Activated CD4-positive, alpha-beta T cell treated with anti-CD3 and anti-CD28 coated beads, Interleukin-2, Interleukin-6, amounts not matched to agents 100 ng/mL and 50 ng/mL, durations not matched to agents 16 hours and 8 hours (primary cell): ENCODE measurements around the gene TSHZ1.
A peak's percentile ranks its signal among the peaks of the same experiment; 100 is the strongest.
"Not testable (repeated sequence)": the region's sequence is repeated elsewhere in the genome, so short reads cannot be mapped to it uniquely, and the experiment has no call there.

Source experiments
- DNase-seq: peaks from one replicate; pipeline ENCODE4 v3.0.0-alpha.2; 2020

The TSHZ1 gene

DNA sequence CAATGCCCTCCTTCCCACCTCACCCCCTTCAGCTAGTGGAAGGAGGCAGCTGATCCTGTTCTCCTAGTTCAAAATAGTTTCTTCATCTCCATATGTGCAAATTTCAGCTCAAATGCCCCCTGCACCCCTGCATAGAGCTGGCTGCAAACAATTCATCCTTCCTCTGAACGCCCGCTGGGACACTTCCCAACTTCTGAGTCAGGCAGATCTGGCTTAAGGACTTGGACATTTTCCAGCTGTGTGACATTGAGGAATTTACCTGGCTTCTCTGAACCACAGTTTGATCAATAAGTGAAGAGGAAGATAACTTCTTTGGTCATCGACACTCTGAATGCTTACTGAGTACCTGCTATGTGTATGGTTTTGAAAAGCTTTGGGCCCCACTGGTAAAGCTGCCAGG, 25.1 kb upstream of the TSHZ1 start:
- DNase-seq: no peak

DNA sequence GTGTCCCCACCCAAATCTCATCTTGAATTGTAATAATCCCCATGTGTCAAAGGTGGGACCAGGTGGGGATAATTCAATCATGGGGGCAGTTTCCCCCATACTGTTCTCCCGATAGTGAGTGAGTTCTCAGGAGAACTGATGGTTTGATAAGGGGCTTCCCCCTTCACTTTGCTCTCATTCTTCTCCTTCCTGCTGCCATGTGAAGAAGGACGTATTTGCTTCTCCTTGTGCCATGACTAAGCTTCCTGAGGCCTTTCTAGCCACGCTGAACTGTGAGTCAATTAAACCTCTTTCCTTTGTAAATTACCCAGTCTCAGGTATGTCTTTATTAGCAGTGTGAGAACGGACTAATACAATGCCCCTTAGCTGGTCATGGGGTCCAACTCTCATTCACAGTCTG, 22.9 kb upstream of the TSHZ1 start:
- not testable (repeated sequence) for DNase-seq

DNA sequence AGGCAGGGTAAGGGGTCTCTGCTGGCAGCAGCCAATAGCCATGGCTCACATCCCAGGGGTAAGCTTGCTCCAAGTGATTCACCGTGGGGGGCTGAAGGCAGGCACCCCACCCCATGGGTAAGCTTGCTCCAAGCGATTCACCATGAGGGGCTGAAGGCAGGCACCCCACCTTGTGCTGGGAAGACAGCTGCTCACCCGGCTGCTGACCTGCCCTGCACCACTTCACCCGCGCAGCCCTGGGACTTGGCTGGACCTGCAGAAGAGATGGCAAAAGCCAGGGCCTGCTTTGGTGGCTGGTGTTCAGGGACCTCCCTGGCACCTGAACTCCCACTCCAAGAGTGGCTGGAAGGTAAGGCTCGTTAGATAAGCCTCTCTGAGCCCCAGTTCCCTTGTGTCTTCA, 20.9 kb upstream of the TSHZ1 start:
- DNase-seq: no peak

DNA sequence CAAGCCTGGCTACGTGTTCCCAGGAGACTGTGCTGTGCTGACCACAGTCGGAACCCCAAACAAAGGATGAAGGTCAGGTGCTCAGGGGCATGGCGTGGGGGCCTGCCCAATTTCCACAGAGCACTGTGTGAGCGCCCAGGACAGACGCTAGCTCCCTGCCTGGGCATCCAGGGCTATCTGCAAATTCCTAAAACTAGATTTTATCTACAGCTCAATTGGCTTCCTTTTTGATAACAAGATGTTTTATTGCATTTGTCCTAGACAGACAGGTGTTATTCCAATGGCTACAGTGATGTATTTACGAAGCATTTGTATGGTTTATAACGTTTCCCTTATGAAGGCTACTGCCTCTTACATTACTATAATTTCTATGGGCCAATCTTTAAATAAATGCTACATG, 17.7 kb upstream of the TSHZ1 start:
- no peak for DNase-seq

DNA sequence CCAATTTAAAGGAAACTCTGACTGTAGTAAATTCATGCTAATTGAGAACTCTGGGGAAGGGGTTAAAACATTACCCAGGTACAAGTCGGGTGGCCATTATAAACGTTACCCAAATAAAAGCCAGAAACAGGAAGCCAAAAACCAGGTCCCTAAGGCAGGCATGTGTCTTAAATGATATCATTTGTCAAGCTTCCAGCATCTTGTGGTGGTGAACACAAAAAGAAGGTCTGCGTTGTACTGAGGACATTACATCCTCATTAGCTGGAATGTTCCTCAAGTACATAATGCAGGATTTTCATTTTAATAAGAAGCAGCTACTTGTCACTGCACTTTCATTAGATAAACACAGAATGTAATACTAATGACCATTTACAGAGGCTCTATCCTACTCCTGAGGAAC, 12.6 kb upstream of the TSHZ1 start:
- DNase-seq: no peak

DNA sequence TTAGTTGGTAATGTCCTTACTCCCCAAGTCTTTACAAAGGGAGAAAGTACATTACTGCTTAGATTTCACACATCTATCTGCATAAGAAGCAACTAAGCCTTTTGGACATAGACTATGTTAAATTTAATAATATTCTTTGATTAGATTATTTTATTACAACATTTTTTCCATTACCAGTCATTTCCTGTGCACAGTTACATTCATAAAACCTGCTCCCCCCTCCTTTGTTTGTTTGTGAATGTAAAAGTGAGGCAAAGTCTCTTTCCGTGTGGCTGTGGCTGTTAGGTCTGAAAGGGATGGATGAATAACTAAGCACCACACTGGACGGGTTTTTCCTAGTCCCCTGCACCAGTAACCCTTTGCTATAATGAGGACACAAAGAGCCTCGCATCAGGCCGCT, 11.3 kb upstream of the TSHZ1 start:
- DNase-seq: no peak

DNA sequence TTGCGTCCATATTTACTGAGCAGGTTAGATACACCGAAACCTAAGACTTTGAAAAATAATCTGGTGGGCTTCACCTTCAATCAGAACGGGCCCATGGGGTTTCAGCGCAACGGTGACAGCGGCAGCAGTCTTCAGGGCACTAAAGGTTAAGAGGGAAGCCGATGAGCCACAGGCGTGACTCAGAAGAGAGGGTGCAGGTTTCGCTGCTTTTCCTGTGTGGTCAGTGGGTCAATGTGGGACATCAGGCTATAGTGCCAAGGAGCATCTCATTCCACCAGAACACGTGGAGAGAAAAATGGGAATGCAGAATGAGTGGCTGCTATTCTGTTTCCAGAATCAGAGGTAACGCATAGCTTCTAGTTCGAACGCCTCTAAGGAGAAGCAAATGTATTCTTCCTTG, 10.5 kb upstream of the TSHZ1 start:
- DNase-seq: no peak

DNA sequence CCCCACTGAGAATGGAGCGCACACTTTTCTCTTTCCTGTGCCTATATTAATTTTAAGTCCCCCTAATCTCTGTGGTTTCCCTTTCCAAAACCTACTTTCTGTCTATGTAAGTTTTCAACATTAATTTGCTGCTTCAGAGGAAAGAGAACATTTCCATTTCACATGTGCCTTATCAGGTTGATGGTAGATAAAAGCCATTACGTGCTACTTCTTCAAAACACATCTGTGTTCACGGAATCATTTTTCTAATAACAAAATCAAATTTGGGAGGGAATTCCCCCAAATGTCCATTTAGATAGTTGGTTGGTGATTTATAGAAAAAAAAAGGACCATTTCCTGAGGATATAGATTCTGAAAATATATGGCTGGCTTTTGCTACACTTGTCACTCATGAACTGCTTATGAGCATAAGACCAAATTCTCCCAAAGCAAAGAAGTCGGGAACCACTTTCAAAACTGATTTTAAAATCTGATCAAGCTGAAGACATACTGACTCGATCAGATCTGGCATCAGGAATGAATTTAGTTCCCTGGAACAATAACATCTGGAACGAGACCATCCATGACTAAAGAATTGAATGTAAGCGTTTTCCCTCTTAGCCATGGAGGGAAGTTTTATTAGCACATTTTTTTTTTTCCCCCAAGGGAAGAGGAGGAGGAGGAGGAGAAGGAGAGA, 9.9 kb upstream of the TSHZ1 start:
- no peak for DNase-seq

DNA sequence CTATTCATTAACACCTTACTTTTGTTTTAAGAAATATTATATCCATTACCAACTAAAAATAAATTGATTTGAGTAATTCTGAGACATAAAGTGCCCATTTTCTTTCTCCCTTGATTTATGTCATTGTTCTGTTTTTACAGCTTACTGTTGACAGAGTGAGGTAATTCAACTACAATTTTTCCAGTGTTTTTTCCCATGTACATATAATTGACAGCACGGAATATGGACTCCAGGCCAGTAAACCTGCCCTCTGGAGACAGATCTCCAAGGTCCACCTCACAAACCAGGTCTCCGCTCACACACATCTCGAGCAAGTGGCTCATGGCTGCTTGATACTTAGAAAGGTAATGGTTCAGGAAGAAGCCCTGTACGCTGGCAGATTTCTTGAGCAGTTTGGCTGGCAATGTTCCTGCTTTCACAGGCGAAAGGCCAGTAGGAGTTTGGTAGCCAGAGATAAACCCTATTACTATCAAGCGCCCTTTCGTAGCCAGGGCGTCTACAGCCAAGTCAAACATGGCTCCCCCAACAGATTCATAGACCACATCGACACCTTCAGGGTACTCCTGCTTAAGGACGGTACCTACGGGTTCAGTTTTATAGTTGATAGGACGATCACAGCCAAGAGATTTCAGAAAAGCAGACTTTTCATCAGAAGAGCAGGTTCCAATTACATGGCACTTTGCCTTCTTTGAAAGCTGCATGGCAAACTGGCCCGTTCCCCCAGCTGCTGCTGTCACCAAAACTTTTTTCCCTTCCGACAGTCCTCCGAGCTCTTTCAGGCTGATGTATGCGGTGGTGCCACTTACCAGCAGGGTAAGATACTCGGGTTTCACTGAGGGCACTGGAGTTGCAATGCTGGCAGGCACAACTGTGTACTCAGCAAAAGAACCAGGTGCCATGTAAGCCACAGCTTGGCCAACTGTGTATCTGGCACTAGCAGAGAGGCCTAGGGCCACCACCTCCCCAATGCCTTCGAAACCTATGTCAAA, 9.0 kb upstream of the TSHZ1 start:
- no peak for DNase-seq

DNA sequence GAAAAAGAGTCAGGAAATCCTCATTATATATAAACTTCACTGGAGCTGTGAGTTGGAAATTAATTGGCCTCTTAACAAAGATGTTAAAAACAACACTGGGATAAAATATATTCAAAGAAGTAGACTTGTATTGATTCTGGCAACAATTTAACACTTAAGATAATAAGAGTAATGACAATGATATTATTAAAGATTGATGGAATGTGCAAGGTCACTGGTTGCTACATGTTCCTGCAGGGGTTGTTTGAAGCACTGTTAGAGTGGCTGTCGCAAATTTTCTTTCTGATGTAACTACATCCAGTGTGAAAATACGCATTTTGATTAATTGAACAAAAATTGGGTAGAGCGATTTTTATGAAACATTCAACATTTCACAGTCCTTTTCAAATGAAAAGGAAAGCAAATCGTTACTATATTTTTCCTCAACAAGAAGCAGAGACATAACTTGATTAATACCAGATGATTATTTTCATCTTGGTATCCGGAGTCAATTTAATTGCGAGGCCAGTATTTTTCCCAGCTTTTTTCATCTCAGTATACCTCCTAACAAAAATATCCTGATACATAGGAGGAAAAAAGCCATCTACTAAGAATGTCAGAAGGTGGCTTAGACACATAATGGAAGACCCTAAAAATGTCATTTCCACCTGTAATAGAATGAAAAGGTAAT, 7.8 kb upstream of the TSHZ1 start:
- DNase-seq: no peak

DNA sequence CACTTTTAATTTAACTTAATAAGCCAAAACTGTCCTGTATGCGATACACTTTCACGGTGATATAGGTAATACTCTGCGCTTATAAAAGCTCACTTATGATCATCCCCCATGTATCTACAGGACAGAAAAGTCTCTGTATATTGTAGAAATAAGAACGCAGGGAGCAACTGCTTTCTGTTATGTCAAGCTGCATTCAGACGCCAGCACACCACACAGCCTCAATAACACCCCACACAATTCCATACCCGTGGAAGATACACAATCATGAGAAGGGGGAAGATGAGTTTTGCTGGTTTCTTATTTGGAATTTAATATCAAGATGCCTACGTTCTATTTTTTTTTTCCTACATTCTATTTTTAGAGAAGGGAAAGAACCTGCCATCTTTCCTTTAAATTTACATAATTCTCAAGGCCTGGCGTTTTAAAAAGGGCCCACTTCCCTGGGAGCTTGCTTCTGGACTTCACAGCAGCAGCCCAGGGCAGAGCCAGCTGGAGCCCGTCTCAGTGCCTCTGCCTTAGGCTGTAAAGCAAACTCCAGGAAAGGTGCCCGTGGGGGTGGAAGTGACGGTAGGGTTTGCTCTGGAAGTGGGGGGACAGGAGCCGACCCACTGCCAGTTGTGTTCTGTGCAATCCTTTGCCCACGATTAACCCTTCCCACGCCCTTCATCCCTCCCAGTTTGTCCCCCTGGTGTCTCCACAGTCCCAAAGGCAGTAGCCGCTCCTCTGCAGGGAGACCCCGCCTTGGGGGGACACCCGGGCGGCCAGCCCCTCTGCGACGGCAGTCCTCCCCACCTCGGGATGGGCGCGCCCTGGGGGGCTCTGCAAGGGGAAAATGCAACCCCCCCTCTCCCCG, 7.0 kb upstream of the TSHZ1 start:
- no peak for DNase-seq

DNA sequence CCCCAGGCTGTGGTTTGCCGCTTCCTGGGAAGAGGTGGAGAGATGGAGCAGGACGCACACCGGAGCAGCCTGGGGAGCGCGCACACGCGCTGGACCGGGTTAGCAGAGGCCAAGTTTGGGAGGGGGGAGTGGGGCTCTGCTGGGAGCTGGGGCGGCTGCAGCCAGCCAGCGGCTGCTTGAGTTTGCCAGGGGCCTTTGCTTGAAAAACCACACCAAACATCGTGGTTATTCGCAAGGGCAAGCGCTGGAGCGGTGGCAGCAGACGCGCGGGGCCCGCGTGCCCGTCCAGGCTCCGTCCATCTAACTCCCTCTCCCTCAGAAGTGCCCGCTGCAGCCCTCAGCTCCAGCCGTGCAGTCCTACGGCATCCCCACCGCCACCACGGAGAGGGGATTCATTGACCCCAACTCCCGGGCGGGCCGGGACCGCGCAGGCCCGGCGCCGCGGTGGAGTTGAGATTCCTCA, 6.3 kb upstream of the TSHZ1 start:
- DNase-seq: no peak

DNA sequence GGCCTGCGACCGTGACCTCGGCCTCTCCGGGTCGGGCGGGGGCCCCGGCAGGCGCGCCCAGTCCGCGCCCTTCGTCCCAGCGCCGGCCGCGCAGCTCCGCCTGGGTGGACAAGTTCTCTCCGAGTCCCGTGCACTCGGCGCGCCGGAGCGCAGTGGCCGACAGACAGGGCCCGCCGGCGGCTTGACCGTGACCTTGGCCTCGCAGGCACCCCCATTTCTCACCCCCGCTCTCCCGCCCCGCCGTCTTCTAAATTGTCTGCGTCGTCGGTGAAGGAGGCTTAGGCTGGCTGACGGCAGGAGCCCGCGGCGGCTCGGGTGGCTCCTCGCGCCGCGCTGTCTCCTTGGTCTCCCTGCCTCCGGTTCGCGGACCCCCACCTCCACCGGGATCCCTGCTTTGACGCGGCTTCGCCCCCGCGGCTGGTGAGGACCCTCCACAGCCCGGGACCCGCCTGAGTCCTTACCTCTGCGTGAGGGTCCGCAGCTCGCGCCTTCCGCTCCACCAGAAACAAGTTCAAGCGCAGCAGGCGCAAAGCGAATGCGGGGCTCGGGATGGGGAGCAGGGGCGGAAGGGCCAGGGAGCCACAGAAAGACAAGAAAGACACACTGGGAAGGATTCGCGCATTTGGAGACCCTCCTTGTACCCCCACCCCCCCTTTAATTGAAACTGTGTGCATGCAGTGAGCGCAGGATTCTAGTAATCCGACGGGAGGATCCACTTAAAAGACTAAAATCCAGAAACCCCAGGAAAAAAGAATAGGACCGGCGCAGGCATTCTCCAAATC, 5.7 kb upstream of the TSHZ1 start:
- DNase-seq: no peak

DNA sequence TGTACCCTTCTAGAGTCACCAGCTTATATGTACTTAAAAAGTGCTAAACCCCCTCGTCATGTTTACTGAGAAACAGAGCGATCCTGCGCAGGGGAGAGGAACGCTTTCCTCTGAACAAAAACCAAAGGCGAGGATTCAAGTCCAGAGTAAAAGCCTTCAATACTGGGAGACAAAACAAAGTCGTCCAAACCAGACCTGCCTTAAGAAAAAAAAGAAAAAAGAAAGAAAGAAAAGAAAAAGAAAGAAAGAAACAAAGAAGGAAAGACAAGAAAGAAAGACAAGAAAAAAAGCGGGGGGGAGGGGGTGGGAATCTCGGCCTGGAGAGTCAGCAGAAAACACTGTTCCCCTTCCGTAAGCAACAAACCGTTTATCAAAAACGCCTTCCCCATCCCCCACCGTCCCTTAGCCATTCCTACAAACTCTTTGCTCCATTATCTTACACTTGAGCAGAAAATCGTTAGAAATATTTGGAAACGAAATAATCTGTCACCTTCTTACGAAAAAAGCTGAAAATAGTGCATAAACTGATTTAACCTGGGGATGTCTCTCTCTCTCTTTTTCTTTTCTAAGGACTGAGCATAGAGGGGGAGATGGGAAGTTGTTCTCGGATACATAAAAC, 5.0 kb upstream of the TSHZ1 start:
- no peak for DNase-seq

DNA sequence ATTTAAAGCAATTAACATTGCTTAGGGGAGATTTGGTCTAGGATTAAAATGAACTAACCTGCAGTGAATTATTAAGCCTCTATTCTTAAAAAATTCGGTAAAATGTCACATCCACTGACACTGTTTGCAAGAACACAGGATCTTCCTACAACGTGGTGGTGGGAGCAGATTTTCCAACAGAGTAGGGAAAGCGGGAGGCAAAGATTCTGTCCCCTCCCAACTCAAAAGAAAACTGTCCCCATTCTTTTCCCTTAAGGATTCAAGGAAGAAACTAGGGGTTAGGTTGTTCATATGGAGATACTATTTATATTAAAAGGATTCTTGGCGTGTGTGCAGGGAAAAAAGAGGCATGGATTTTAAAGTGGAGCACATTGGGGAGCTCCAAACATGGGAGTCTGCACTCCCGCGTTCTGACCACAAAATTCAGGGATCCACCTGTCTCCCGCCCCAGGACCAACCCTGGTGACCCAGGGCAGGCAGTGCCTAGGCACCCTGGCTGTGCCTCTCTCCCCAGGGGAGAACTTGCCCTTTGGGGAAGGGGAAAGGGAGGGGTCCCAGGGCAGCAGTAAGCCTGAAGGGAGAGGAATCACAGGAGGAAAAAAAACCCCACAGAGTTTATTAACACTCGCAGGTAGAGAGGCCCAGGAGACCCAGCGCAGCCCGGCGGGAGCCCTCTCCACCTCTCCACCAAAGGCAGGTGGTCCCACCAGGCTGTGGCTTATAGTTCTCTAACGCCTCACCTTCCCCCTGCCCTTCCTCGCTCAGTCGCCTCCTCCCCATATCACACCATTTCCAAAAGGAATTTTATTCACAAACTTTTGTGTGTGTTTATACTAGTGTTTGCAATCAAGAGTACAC, 3.9 kb upstream of the TSHZ1 start:
- DNase-seq: no peak

DNA sequence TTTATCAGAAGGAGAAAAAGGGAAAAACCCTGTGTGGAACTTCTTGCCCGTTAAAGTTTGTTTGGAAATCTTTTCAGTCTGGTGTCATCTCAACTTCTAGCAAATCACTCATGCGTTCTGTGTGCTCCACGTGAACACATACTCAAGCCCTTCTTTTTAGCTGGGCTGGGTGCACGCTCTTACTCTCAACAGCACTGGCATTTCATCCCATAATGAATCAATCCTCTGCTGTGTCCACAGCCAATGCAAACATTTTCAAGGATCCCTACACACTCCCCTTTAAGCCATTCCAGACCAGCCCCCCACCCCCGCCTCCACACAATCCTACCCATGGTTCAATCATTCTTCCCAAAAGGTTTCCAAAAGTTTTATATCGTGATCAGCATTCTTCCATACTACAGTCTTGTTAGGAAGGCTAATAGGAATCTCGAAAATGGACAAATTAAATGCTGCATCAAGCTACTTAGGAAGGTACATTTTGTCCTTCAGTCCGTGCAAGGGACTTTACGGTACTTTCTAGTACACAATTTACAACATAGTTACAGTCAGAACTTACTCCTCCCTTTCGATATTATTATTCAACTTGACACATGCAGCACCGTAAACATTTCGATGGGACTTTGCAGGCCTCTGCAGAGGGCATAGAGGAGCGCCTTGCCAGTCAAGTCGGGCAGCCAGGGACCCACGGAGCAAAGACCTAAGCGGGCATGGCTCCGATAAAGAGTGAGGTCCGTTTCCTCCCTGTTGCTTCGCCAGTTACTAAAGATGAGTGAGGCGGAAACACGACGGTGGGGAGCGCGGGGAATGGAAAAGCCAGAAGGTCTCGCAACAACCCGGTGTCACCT, 3.1 kb upstream of the TSHZ1 start:
- peak; percentile 78 for DNase-seq

DNA sequence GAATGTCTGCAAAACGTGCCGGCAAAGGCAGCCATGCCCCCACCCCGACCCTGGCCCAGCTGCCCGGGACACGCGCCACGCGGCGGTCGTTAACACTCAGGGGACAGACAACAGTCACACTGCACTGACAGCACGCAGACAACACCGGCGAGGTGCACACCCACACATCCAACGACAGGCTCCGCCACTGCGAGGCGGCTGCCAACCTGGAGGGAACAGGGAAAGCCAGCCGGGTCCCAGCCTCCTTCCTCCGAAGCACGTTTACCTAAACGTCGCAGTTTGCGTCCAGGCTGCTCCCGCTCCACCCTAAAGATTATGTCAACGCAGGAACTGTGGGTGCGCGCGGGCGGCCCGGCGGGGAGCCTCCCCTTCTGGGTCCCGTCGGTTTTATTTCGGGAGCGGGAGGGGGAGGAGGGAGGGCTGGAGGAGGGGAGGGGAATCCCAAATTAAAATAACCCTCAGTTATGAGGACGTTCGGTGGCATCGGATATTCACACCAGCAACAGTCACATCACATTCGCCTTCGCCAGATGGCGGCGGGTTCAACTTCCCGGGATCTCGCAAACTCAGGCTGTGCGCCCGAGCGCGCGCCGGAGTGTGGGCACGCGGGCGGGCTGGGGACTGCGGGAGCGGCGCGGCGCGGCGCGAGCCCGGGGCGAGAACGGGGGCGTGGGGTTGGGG, 2.3 kb upstream of the TSHZ1 start:
- peak; percentile 63 for DNase-seq

DNA sequence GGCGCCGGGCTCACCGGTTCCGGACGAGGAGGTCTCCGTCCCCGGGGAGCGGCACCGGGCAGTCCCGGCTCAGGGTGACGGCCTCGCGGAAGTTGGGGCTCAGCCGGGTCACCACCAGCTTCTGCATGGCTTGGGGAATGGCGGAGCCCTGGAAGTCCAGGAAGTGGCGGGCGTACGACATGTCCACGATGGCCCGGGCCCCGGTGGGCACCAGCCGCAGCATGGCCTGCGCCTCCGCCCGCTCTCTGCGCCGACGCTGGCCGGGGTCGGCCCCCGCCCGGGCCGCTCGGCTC, 1.8 kb upstream of the TSHZ1 start:
- no peak for DNase-seq
